Right renal pelvis (tissue), 4 donors: ENCODE results near the gene FNDC3B. TPM values are rescaled to one million over a fixed set of nuclear protein-coding genes. Genes with fewer than 3 reads are reported as not detected.

Experiments used
- DNase-seq, 4 donors: peaks; one replicate each; pipeline ENCODE4 v3.0.0-alpha.2; 2013; ENCODE audit warnings: low read depth in 4 of 4, low spot score in 3 of 4, missing footprints in 1 of 4
- polyA plus RNA-seq, 4 donors: library from polyadenylated mRNA; unstranded; fragments of 120-200 nt; gene quantifications; one replicate each; pipeline ENCODE4 v1.2.1, GENCODE V29; 2013; ENCODE audit not compliant: insufficient read length in 4 of 4

The FNDC3B gene
- polyA plus RNA-seq, 4 donors = 58.5 to 72.9 (median 68.9) TPM

GRCh38 chr3:172274906-172275305 lies 235.5 kb downstream of the FNDC3B start:
- no peak for DNase-seq

- no peak for DNase-seq
These were observed 236.2 kb downstream of the FNDC3B start for GRCh38 chr3:172275586-172275985.

GRCh38 chr3:172276103-172276502 lies 236.7 kb downstream of the FNDC3B start:
- DNase-seq = no peak

GRCh38 chr3:172277151-172277652 lies 237.8 kb downstream of the FNDC3B start:
- no peak for DNase-seq

- no peak for DNase-seq
These were observed 239.8 kb downstream of the FNDC3B start for GRCh38 chr3:172279191-172279640.

- DNase-seq = no peak
These were observed 240.6 kb downstream of the FNDC3B start for GRCh38 chr3:172279974-172280373.

- DNase-seq = no peak
These were observed 241.2 kb downstream of the FNDC3B start for GRCh38 chr3:172280406-172281051.

- DNase-seq = no peak
These were observed 242.5 kb downstream of the FNDC3B start for GRCh38 chr3:172281884-172282283.

GRCh38 chr3:172282850-172283249 lies 243.5 kb downstream of the FNDC3B start:
- DNase-seq = no peak

- no peak for DNase-seq
These were observed 244.5 kb downstream of the FNDC3B start for GRCh38 chr3:172283841-172284357.

- no peak for DNase-seq
These were observed 246.5 kb downstream of the FNDC3B start for GRCh38 chr3:172285844-172286243.

GRCh38 chr3:172286548-172287148 lies 247.3 kb downstream of the FNDC3B start:
- no peak for DNase-seq

- DNase-seq = no peak
These were observed 248.6 kb downstream of the FNDC3B start for GRCh38 chr3:172287937-172288477.

GRCh38 chr3:172288651-172289050 lies 249.3 kb downstream of the FNDC3B start:
- no peak for DNase-seq

- no peak for DNase-seq
These were observed 250.2 kb downstream of the FNDC3B start for GRCh38 chr3:172289583-172289982.

GRCh38 chr3:172290457-172290856 lies 251.1 kb downstream of the FNDC3B start:
- DNase-seq = no peak

- DNase-seq = no peak
These were observed 252.3 kb downstream of the FNDC3B start for GRCh38 chr3:172291650-172292049.

- no peak for DNase-seq
These were observed 253.0 kb downstream of the FNDC3B start for GRCh38 chr3:172292422-172292821.

GRCh38 chr3:172293093-172293492 lies 253.7 kb downstream of the FNDC3B start:
- DNase-seq = no peak

- DNase-seq = no peak
These were observed 254.9 kb downstream of the FNDC3B start for GRCh38 chr3:172294223-172294806.

GRCh38 chr3:172296248-172296974 lies 257.0 kb downstream of the FNDC3B start:
- no peak for DNase-seq
